ENCODE data around the gene POLR3H. TPM values are rescaled to one million over a fixed set of nuclear protein-coding genes. Genes with fewer than 3 reads are reported as not detected.

The POLR3H gene
- total and polyA plus RNA-seq, 10 of the 15 experiments (the other 5 are each of a cell fraction or from before 2014, with no cell fraction given): 3.5 to 62.7 (median 24.6) TPM

- SMC1A ChIA-PET (ENCODE audit: uncharacterized antibody, unreplicated experiment): no interaction called here
- H4K20me1 ChIP-seq (ENCODE audit: control insufficient read depth, insufficient read depth): 0 out of 2 replicates have a peak, but pooled peaks cover 3% of the 10 kb centered on the region
- intact Hi-C loops (cut with micrococcal nuclease; ENCODE audit: unreplicated experiment): loop anchor here (5.0 kb wide), 1 partner anchor 57 kb away; no protein-coding TSS in a partner anchor
- no peak overlapping the region for H2AFZ ChIP-seq (ENCODE audit: control insufficient read depth, low read depth, low read length)
- no peaks in the 10 kb centered on the region for H3K4me1 ChIP-seq (ENCODE audit: control insufficient read depth, insufficient read depth, low read length)
- H3K27me3 ChIP-seq (replicated peaks in 1 of 2; ENCODE audit: control insufficient read depth in 2 of 2, insufficient read depth in 2 of 2, low read length in 1 of 2): no peaks in the 10 kb centered on the region
- no peak overlapping the region for H3K9ac ChIP-seq (ENCODE audit: control insufficient read depth, insufficient read depth, low read length)
- RAD21 ChIA-PET (ENCODE audit: unreplicated experiment): no interaction called here
- H3K4me3 ChIP-seq: no peak overlapping the region
- in situ Hi-C loops (cut with MboI): no loop called here
- CTCF ChIA-PET: interaction anchor here (0.9 to 5.0 kb wide), 5 partner anchors 10 to 137 kb away, joined by 3 to 46 read pairs (median 3); no protein-coding TSS in a partner anchor
- TF ChIP-seq PRDM15 (CRISPR knock-in tag; IDR thresholded peaks at IDR 0.05) (no peak), NRF1 (conservative IDR thresholded peaks at IDR 0.05; ENCODE audit: low read depth, low read length) (no peak), KDM1A (IDR thresholded peaks at IDR 0.05; ENCODE audit: borderline replicate concordance) (no peak), SKIL (IDR thresholded peaks at IDR 0.05; ENCODE audit: low read depth, poor library complexity, severe bottlenecking) (no peak), HDAC2 (IDR thresholded peaks at IDR 0.05) (no peak), SUPT20H (IDR thresholded peaks at IDR 0.05; ENCODE audit: borderline replicate concordance, control insufficient read depth, low read depth, low read length) (no peak), E4F1 (IDR thresholded peaks at IDR 0.05; ENCODE audit: borderline replicate concordance, partially characterized antibody) (no peak), ELK1 (IDR thresholded peaks at IDR 0.05; ENCODE audit: low read depth, low read length) (no peak), TARDBP (IDR thresholded peaks at IDR 0.05; ENCODE audit: borderline replicate concordance) (no peak), EGR1 (IDR thresholded peaks at IDR 0.05; ENCODE audit: borderline replicate concordance in 1 of 2, low read depth in 2 of 2, low read length in 2 of 2) (no peak), GATAD2B (conservative IDR thresholded peaks at IDR 0.05; ENCODE audit: low read depth) (no peak)
- peaks cover 42% of the 10 kb centered on the region for H3K79me2 ChIP-seq (ENCODE audit: control insufficient read depth, insufficient read depth, low read length)
- POLR2A ChIA-PET: interaction anchor here (0.6 kb wide), 1 partner anchor 716 kb away, joined by 4 read pairs; no protein-coding TSS in a partner anchor
- no TSS peak for BruUV-seq (replicated peaks)
- no peak for ATAC-seq
- DNase-seq (ENCODE audit: low read depth, low spot score): no peak
- no peak for FAIRE-seq
- H3K9me3 ChIP-seq (replicated peaks; ENCODE audit: control insufficient read depth, insufficient read depth, low read length): no peaks in the 10 kb centered on the region
- no peak overlapping the region for H3K27ac ChIP-seq (ENCODE audit: control insufficient read depth, insufficient read depth)
- WGBS (ENCODE audit: insufficient coverage, insufficient replicate concordance, low lambda C conversion rate, missing lambda C conversion rate): 95% methylated on average over 3 of the region's 3 CpGs
- H3K36me3 ChIP-seq (ENCODE audit: control insufficient read depth in 2 of 2, insufficient read depth in 2 of 2, low read length in 1 of 2): peaks cover 7 to 11% of the 10 kb centered on the region in 2 experiments
- H3K4me2 ChIP-seq (ENCODE audit: control insufficient read depth, insufficient read depth): no peak overlapping the region
Measured at GRCh38 chr22:41540006-41540315, 4.3 kb downstream of the POLR3H start.

Data from GM12878 (cell line).